ENCODE measurements around the gene CACFD1. TPM values are rescaled to one million over a fixed set of nuclear protein-coding genes. Genes with fewer than 3 reads are reported as not detected.

The CACFD1 gene
- polyA plus RNA-seq, 3 donors: 5.0 to 6.7 (median 5.1) TPM

GRCh38 chr9:133508046-133508445, 48.3 kb downstream of the CACFD1 start:
- H3K27ac ChIP-seq (ENCODE audit: low read depth in 1 of 2, low read length in 2 of 2): no peak overlapping the region

GRCh38 chr9:133509179-133510083, 49.7 kb downstream of the CACFD1 start:
- no peak for DNase-seq
- Histone ChIP-seq H3K4me1 (ENCODE audit: control insufficient read depth in 1 of 2, insufficient read depth in 2 of 2, low read length in 2 of 2) (no peaks in the 10 kb centered on the region), H4K20me1 (ENCODE audit: insufficient read depth, low read length) (no peaks in the 10 kb centered on the region), H2AFZ (ENCODE audit: insufficient read depth, low read depth, low read length, poor library complexity, severe bottlenecking) (no peak overlapping the region), H3K4me3 (replicated peaks in 1 of 3; ENCODE audit: low read depth in 2 of 3, low read length in 3 of 3) (no peak overlapping the region), H3K27ac (ENCODE audit: low read depth in 1 of 2, low read length in 2 of 2) (no peak overlapping the region), H3K4me2 (replicated peaks; ENCODE audit: extremely low read depth, low read length, poor library complexity, severe bottlenecking) (no peak overlapping the region), H3K27me3 (ENCODE audit: control insufficient read depth in 2 of 2, insufficient read depth in 2 of 2, low read length in 2 of 2) (peaks cover 3 to 12% of the 10 kb centered on the region in 2 donors), H3K36me3 (replicated peaks in 1 of 2; ENCODE audit: control insufficient read depth in 1 of 2, insufficient read depth in 2 of 2, low read length in 2 of 2) (no peaks in the 10 kb centered on the region), H3K79me2 (ENCODE audit: insufficient read depth, low read length) (no peaks in the 10 kb centered on the region), H3K9me3 (replicated peaks in 1 of 2; ENCODE audit: control insufficient read depth in 1 of 2, insufficient read depth in 1 of 2, low read length in 2 of 2) (no peaks in the 10 kb centered on the region), H3K9ac (ENCODE audit: insufficient read depth, low read length, poor library complexity, severe bottlenecking) (no peak overlapping the region)
- peaks cover 6 to 25% (median 19%) of the 10 kb centered on the region in 3 donors for H3K27me3 Mint-ChIP-seq (ENCODE audit: low read depth in 3 of 3)
- H3K36me3 Mint-ChIP-seq: no peaks in the 10 kb centered on the region
- whole genome bisulfite sequencing (ENCODE audit: insufficient coverage): 14% methylated on average over 16 of the region's 26 CpGs
- no peak for TF ChIP-seq CTCF (IDR thresholded peaks at IDR 0.05)
- peak overlapping the region; percentile 17 to 62 for H3K4me3 Mint-ChIP-seq
- H3K27ac Mint-ChIP-seq: no peak overlapping the region
- H3K9me3 Mint-ChIP-seq: no peaks in the 10 kb centered on the region
- H3K4me1 Mint-ChIP-seq: peaks cover 2% of the 10 kb centered on the region
- intact Hi-C loops (cut with micrococcal nuclease): no loop called here

More at GRCh38 chr9:133508046-133508445, 48.3 kb downstream of the CACFD1 start:
- H3K27me3 ChIP-seq (ENCODE audit: control insufficient read depth in 2 of 2, insufficient read depth in 2 of 2, low read length in 2 of 2): peaks cover 3 to 12% of the 10 kb centered on the region in 2 donors
- peaks cover 0 to 3% (median under 1%) of the 10 kb centered on the region in 7 donors for H3K9me3 Mint-ChIP-seq
- no peaks in the 10 kb centered on the region for H3K9me3 ChIP-seq (replicated peaks in 1 of 2; ENCODE audit: control insufficient read depth in 1 of 2, insufficient read depth in 1 of 2, low read length in 2 of 2)
- no peaks in the 10 kb centered on the region for H3K4me1 ChIP-seq (ENCODE audit: control insufficient read depth in 1 of 2, insufficient read depth in 2 of 2, low read length in 2 of 2)
- H4K20me1 ChIP-seq (ENCODE audit: insufficient read depth, low read length): no peaks in the 10 kb centered on the region
- H3K4me1 Mint-ChIP-seq: peaks cover 2% of the 10 kb centered on the region
- H3K4me3 Mint-ChIP-seq: no peak overlapping the region
- H3K36me3 Mint-ChIP-seq: no peaks in the 10 kb centered on the region
- 93% methylated on average over 3 of the region's 8 CpGs for WGBS (ENCODE audit: insufficient coverage)
- no peak overlapping the region for H2AFZ ChIP-seq (ENCODE audit: insufficient read depth, low read depth, low read length, poor library complexity, severe bottlenecking)
- intact Hi-C loops (cut with micrococcal nuclease): no loop called here
- no peak overlapping the region for H3K27ac Mint-ChIP-seq
- H3K9ac ChIP-seq (ENCODE audit: insufficient read depth, low read length, poor library complexity, severe bottlenecking): no peak overlapping the region
- peaks cover 6 to 27% (median 23%) of the 10 kb centered on the region in 3 donors for H3K27me3 Mint-ChIP-seq (ENCODE audit: low read depth in 3 of 3)
- DNase-seq: no peak
- no peak overlapping the region for H3K4me2 ChIP-seq (replicated peaks; ENCODE audit: extremely low read depth, low read length, poor library complexity, severe bottlenecking)
- no peaks in the 10 kb centered on the region for H3K79me2 ChIP-seq (ENCODE audit: insufficient read depth, low read length)
- no peak overlapping the region for H3K4me3 ChIP-seq (replicated peaks in 1 of 3; ENCODE audit: low read depth in 2 of 3, low read length in 3 of 3)
- TF ChIP-seq CTCF (IDR thresholded peaks at IDR 0.05): no peak
- H3K36me3 ChIP-seq (replicated peaks in 1 of 2; ENCODE audit: control insufficient read depth in 1 of 2, insufficient read depth in 2 of 2, low read length in 2 of 2): no peaks in the 10 kb centered on the region
